Neural cell (in vitro differentiated cells): ENCODE data around the gene PLXDC2. TPM values are rescaled to one million over a fixed set of nuclear protein-coding genes. Genes with fewer than 3 reads are reported as not detected.

ENCODE experiments used
- H2AFZ ChIP-seq: fragments of 200-600, 300-800 bp; sonication (generic), shearing (Covaris generic); 2 replicates; pipeline ENCODE4 v1.6.0; 2014; ENCODE audit warnings: low read depth, mild to moderate bottlenecking, antibody characterized with exemption, low read length, moderate library complexity
- H3F3A ChIP-seq: fragments of 200-600 bp; shearing (Covaris generic); 2 replicates; pipeline ENCODE4 v1.6.1; 2016; ENCODE audit warnings: mild to moderate bottlenecking, moderate library complexity, mixed read lengths, antibody characterized with exemption, low read length; ENCODE audit not compliant: insufficient read depth, poor library complexity, severe bottlenecking
- H3K27ac ChIP-seq: fragments of 200-600, 300-800 bp; sonication (generic), shearing (Covaris generic); 2 replicates; pipeline ENCODE4 v1.5.1; 2014; ENCODE audit warnings: mild to moderate bottlenecking, low read length, moderate library complexity
- H3K27me3 ChIP-seq: fragments of 300-800, 200-600 bp; sonication (generic), shearing (Covaris generic); 2 replicates; pipeline ENCODE4 v1.6.0; 2014; ENCODE audit warnings: mild to moderate bottlenecking, low read depth, low read length, moderate library complexity; ENCODE audit not compliant: insufficient read depth
- H3K36me3 ChIP-seq: fragments of 300-800, 200-600 bp; sonication (generic), shearing (Covaris generic); 2 replicates; pipeline ENCODE4 v1.5.1; 2014; ENCODE audit warnings: mild to moderate bottlenecking, antibody characterized with exemption, low read length, moderate library complexity; ENCODE audit not compliant: insufficient read depth
- H3K4me2 ChIP-seq: fragments of 300-800, 200-600 bp; sonication (generic), shearing (Covaris generic); 2 replicates; pipeline ENCODE4 v1.6.0; 2014; ENCODE audit warnings: mild to moderate bottlenecking, low read length
- H3K4me3 ChIP-seq: fragments of 300-800, 200-600 bp; sonication (generic), shearing (Covaris generic); 2 replicates; pipeline ENCODE4 v1.5.1; 2014; ENCODE audit warnings: mild to moderate bottlenecking, low read length, moderate library complexity
- H3K79me2 ChIP-seq: fragments of 200-600 bp; shearing (Covaris generic); replicated peaks from 2 replicates; pipeline ENCODE4 v1.6.0; 2014; ENCODE audit warnings: mild to moderate bottlenecking, low read length, moderate library complexity; ENCODE audit not compliant: insufficient read depth
- H3K9ac ChIP-seq: fragments of 300-800, 200-600 bp; sonication (generic), shearing (Covaris generic); 2 replicates; pipeline ENCODE4 v1.6.1; 2016; ENCODE audit warnings: mild to moderate bottlenecking, low read length, mixed read lengths
- H3K9me2 ChIP-seq: fragments of 200-600 bp; shearing (Covaris generic); 2 replicates; pipeline ENCODE4 v1.6.1; 2016; ENCODE audit warnings: mild to moderate bottlenecking, low read length, mixed read lengths; ENCODE audit not compliant: insufficient read depth
- H3K9me3 ChIP-seq: fragments of 200-600, 300-800 bp; sonication (generic), shearing (Covaris generic); 2 replicates; pipeline ENCODE4 v1.6.1; 2016; ENCODE audit warnings: mild to moderate bottlenecking, mixed run types, low read length, moderate library complexity, mixed read lengths
- H4K20me1 ChIP-seq: fragments of 200-600 bp; shearing (Covaris generic); 2 replicates; pipeline ENCODE4 v1.6.1; 2016; ENCODE audit warnings: mild to moderate bottlenecking, mixed run types; ENCODE audit not compliant: insufficient read depth
- EP300 ChIP-seq: fragments of 450-650 bp; conservative IDR thresholded peaks from 2 replicates; pipeline ENCODE4 v1.6.1; 2014; ENCODE audit warnings: antibody characterized with exemption, mild to moderate bottlenecking, moderate library complexity; ENCODE audit not compliant: poor library complexity, severe bottlenecking
- EZH2 ChIP-seq: fragments of 200-600, 300-800 bp; shearing (Covaris generic), sonication (generic); IDR thresholded peaks from 2 replicates; pipeline ENCODE4 v1.6.1; 2014; ENCODE audit warnings: antibody characterized with exemption, low read length, borderline replicate concordance, mild to moderate bottlenecking; ENCODE audit not compliant: insufficient read depth, poor library complexity, severe bottlenecking
- MXI1 ChIP-seq: fragments of 450-650 bp; conservative IDR thresholded peaks from 2 replicates; pipeline ENCODE4 v1.6.1; 2014; ENCODE audit warnings: antibody characterized with exemption, mild to moderate bottlenecking; ENCODE audit not compliant: poor library complexity, severe bottlenecking
- POLR2AphosphoS5 ChIP-seq: IDR thresholded peaks from 2 replicates; pipeline ENCODE4 v1.6.1; 2012
- RAD21 ChIP-seq: fragments of 450-650 bp; conservative IDR thresholded peaks from 2 replicates; pipeline ENCODE4 v1.6.1; 2014; ENCODE audit warnings: antibody characterized with exemption, mild to moderate bottlenecking, moderate library complexity
- SMC3 ChIP-seq: fragments of 450-650 bp; conservative IDR thresholded peaks from 2 replicates; pipeline ENCODE4 v1.6.1; 2014; ENCODE audit warnings: antibody characterized with exemption, mild to moderate bottlenecking, moderate library complexity; ENCODE audit not compliant: poor library complexity
- TAF1 ChIP-seq: IDR thresholded peaks from 2 replicates; pipeline ENCODE4 v1.6.1; 2012; ENCODE audit warnings: low read depth
- polyA plus RNA-seq: library from polyadenylated mRNA; depleted of rRNA; stranded (reverse); fragments of >200 nt; gene quantifications from 2 replicates; pipeline ENCODE4 v1.2.3, GENCODE V29; 2014
- TF ChIP-seq, protein P1 (sequence below): fragments of 450-650 bp; IDR thresholded peaks from 2 replicates; pipeline ENCODE4 v1.5.1; 2014; ENCODE audit warnings: antibody characterized with exemption, mild to moderate bottlenecking, moderate library complexity; ENCODE audit not compliant: poor library complexity, severe bottlenecking
- TF ChIP-seq, protein P2 (sequence below): IDR thresholded peaks from 2 replicates; pipeline ENCODE4 v1.6.1; 2012; ENCODE audit warnings: borderline replicate concordance

PLXDC2 gene
- polyA plus RNA-seq, 1 donor from 2014 or later: 2.3 TPM

- Histone ChIP-seq H3K79me2 (no peaks in the 10 kb centered on the region), H3K27ac (no peak overlapping the region), H3K27me3 (no peaks in the 10 kb centered on the region), H3K9me3 (no peaks in the 10 kb centered on the region), H3K4me2 (no peak overlapping the region), H3K9ac (no peak overlapping the region), H3K4me3 (no peak overlapping the region), H4K20me1 (no peaks in the 10 kb centered on the region), H3F3A (no peaks in the 10 kb centered on the region), H3K36me3 (no peaks in the 10 kb centered on the region), H3K9me2 (no peaks in the 10 kb centered on the region), H2AFZ (no peak overlapping the region)
- TF ChIP-seq EP300 (no peak), TAF1 (no peak), EZH2 (no peak), MXI1 (no peak), SMC3 (no peak), POLR2AphosphoS5 (no peak), RAD21 (no peak)
- TF ChIP-seq, protein P1, sequence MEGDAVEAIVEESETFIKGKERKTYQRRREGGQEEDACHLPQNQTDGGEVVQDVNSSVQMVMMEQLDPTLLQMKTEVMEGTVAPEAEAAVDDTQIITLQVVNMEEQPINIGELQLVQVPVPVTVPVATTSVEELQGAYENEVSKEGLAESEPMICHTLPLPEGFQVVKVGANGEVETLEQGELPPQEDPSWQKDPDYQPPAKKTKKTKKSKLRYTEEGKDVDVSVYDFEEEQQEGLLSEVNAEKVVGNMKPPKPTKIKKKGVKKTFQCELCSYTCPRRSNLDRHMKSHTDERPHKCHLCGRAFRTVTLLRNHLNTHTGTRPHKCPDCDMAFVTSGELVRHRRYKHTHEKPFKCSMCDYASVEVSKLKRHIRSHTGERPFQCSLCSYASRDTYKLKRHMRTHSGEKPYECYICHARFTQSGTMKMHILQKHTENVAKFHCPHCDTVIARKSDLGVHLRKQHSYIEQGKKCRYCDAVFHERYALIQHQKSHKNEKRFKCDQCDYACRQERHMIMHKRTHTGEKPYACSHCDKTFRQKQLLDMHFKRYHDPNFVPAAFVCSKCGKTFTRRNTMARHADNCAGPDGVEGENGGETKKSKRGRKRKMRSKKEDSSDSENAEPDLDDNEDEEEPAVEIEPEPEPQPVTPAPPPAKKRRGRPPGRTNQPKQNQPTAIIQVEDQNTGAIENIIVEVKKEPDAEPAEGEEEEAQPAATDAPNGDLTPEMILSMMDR: no peak
- TF ChIP-seq, protein P2, sequence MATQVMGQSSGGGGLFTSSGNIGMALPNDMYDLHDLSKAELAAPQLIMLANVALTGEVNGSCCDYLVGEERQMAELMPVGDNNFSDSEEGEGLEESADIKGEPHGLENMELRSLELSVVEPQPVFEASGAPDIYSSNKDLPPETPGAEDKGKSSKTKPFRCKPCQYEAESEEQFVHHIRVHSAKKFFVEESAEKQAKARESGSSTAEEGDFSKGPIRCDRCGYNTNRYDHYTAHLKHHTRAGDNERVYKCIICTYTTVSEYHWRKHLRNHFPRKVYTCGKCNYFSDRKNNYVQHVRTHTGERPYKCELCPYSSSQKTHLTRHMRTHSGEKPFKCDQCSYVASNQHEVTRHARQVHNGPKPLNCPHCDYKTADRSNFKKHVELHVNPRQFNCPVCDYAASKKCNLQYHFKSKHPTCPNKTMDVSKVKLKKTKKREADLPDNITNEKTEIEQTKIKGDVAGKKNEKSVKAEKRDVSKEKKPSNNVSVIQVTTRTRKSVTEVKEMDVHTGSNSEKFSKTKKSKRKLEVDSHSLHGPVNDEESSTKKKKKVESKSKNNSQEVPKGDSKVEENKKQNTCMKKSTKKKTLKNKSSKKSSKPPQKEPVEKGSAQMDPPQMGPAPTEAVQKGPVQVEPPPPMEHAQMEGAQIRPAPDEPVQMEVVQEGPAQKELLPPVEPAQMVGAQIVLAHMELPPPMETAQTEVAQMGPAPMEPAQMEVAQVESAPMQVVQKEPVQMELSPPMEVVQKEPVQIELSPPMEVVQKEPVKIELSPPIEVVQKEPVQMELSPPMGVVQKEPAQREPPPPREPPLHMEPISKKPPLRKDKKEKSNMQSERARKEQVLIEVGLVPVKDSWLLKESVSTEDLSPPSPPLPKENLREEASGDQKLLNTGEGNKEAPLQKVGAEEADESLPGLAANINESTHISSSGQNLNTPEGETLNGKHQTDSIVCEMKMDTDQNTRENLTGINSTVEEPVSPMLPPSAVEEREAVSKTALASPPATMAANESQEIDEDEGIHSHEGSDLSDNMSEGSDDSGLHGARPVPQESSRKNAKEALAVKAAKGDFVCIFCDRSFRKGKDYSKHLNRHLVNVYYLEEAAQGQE: no peak
Measured at GRCh38 chr10:20147684-20148083, 331.5 kb downstream of the PLXDC2 start.

- no peaks in the 10 kb centered on the region for H4K20me1 ChIP-seq
- no peak overlapping the region for H3K9ac ChIP-seq
- H3K27me3 ChIP-seq: no peaks in the 10 kb centered on the region
- no peak overlapping the region for H3K4me2 ChIP-seq
- H3K36me3 ChIP-seq: no peaks in the 10 kb centered on the region
- no peaks in the 10 kb centered on the region for H3K9me3 ChIP-seq
- no peak overlapping the region for H3K27ac ChIP-seq
- H3K79me2 ChIP-seq: no peaks in the 10 kb centered on the region
- H3K4me3 ChIP-seq: no peak overlapping the region
- H3F3A ChIP-seq: no peaks in the 10 kb centered on the region
- TF ChIP-seq RAD21: no peak
- no peak for TF ChIP-seq MXI1
- no peak for TF ChIP-seq POLR2AphosphoS5
- TF ChIP-seq, protein P2: no peak
- TF ChIP-seq, protein P1: no peak
- no peak for TF ChIP-seq EZH2
- TF ChIP-seq EP300: no peak
- no peak for TF ChIP-seq TAF1
- no peak for TF ChIP-seq SMC3
- no peaks in the 10 kb centered on the region for H3K9me2 ChIP-seq
- no peak overlapping the region for H2AFZ ChIP-seq
Measured at GRCh38 chr10:20156511-20156910, 340.3 kb downstream of the PLXDC2 start.
